Right ventricle myocardium superior (tissue), 1 donor: ENCODE data around the gene IL1RN. TPM values are rescaled to one million over a fixed set of nuclear protein-coding genes. Genes with fewer than 3 reads are reported as not detected.

Source experiments
- ATAC-seq: fragments of 200-7000 bp; cut with Tn5 transposase; one replicate; pipeline ENCODE4 v1.9.1; 2020; ENCODE audit warnings: mild to moderate bottlenecking; ENCODE audit not compliant: poor library complexity
- DNase-seq: peaks from one replicate; pipeline ENCODE4 v3.0.0-alpha.2; 2020
- intact Hi-C: fragments of 100-400 bp; cut with DNase I; formaldehyde crosslinking; loops from one replicate; pipeline ENCODE4 v1.11.2; 2022
- total RNA-seq: library from RNA; stranded (reverse); fragmentation: NEBNext Ultra II Directional; extraction: Animal tissue kit (Norgen Biotek cat#: 25700); gene quantifications from one replicate; pipeline ENCODE4 v1.2.1, GENCODE V29; 2021
- donor health status: DM: no; HTN: yes; CAD: no; lungs with severe emphysema.

IL1RN gene
- total RNA-seq, 1 donor from 2014 or later, result 0.51 TPM

- no peak for ATAC-seq
- DNase-seq, result no peak
- intact Hi-C loops, result no loop called here
These were observed 28.9 kb upstream of the IL1RN start for GRCh38 chr2:113098532-113098931.

DNA sequence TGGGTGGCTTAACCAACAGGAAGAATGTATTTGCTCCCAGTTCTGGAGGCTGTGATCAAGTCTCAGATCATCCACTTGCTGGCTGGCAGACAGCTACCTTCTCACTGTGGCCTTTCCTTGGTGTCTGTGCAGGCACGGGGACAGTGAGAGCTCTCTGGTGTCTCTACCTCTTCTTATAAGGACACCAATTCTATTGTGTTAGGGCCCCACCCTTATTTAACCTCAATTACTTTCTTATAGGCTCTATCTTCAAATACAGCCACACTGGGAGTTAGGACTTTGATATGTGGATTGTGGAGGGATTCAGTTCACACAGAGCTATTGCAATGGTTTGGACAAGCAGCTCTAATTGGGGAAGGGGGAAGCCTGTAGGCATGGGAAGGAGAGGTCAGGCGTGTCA, 25.3 kb upstream of the IL1RN start:
- DNase-seq, result no peak
- ATAC-seq, result no peak
- intact Hi-C loops, result no loop called here

GRCh38 chr2:113103277-113103676, 24.1 kb upstream of the IL1RN start:
- DNase-seq (no peak), ATAC-seq (no peak)
- intact Hi-C loops, result no loop called here

GRCh38 chr2:113104054-113104611, 23.3 kb upstream of the IL1RN start:
- no peak for DNase-seq
- intact Hi-C loops, result no loop called here
- ATAC-seq, result no peak

- ATAC-seq (no peak), DNase-seq (no peak)
- intact Hi-C loops, result no loop called here
These were observed 22.2 kb upstream of the IL1RN start for GRCh38 chr2:113105047-113105785.

DNA sequence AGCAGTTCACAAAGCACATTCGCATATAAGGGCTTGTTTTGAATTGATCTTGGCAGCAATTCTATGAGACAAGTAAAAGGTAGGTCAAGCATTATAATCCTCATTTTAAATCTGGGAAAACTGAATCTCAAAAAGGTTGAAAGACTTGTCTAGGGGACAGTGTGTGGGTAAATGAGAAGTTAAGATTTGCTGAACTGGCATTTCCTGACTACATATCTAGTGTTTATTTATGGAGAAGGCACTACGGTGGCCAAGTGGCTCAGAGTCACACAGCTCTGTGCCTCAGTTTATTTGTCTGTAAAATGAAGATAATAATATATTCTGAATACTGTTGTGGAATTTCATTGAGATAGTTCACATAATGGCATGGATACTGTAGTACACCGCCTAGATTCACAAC, 16.3 kb upstream of the IL1RN start:
- no peak for DNase-seq
- intact Hi-C loops, result no loop called here
- no peak for ATAC-seq

DNA sequence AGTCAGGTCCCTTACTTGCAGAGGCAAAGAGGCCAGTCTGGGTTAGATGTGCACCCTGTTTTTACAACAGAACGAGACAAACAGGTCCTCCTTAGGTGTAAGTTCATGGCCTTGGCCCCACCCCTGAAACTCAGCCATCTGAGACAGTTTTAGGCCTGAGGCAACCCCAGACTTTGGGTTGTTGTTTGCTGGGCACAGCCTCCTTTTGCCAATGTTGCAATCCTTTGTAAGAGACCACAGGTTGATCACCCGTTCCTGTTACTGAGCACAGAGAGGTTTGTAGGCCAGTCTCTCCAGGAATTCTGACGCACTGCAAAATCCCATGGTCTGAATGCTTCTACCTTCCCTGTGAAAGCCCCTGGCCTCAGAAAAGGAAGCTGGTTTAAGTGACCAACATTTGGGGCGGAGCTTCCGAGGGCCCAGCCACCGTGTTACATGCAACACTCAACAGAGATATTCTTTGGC, 15.5 kb upstream of the IL1RN start:
- no peak for ATAC-seq
- intact Hi-C loops, result no loop called here
- DNase-seq, result no peak

GRCh38 chr2:113112441-113112840, 15.0 kb upstream of the IL1RN start:
- intact Hi-C loops, result no loop called here
- no peak for DNase-seq
- ATAC-seq, result no peak

DNA sequence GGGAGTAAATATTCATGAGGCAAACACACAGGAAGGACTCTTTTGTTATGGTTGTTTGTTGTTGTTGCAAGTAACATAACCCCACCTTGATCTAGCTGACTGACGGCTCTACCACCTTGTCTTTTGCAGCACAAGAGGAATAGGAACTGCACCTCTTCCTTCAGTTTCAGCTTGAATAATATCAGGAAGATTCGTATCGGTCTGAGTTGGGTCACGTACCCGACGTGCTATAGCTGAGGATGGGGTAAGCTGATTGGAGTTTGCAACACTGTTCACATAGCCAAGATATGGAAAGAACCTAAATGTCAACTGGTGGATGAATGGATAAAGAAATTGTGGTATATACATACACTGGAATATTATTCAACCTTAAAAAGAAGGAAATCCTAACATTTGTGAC, 14.5 kb upstream of the IL1RN start:
- ATAC-seq (no peak), DNase-seq (no peak)
- intact Hi-C loops, result no loop called here

- ATAC-seq (no peak), DNase-seq (no peak)
- intact Hi-C loops, result no loop called here
These were observed 13.6 kb upstream of the IL1RN start for GRCh38 chr2:113113807-113114206.

DNA sequence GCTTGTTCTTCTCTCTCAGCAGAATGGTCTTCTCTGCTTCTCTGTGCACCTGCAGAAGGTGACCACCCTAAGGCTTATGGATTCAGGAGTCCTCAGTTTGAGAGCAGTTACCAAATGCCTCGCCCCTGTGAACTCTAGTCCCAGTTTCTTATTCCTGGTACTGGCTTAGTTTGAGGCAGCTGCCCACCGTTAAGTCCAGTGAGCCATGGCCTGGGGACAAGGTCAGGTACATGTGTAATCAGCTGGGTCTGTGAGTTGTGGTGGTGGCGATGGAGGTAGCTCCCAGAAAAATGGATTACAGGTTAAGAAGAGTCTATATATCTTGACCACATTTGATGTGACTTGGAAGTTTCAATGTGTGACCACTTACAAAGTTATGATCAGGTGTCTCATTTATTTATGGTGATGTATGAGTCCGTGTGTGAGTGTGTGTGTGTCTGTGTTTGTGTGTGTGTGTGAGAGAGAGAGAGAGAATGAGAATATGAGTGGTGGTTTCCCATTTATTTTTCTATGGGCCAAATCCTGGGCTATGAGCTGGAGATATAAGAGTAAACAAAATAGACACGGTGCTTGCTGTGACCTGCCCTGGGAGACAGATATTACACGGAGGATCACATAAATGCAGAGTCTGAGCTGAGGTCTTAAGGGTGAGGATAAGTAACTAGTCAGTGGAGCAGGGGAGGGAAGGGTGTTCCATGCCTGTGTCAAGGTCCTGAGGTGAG, 13.0 kb upstream of the IL1RN start:
- ATAC-seq (no peak), DNase-seq (no peak)
- intact Hi-C loops, result no loop called here

DNA sequence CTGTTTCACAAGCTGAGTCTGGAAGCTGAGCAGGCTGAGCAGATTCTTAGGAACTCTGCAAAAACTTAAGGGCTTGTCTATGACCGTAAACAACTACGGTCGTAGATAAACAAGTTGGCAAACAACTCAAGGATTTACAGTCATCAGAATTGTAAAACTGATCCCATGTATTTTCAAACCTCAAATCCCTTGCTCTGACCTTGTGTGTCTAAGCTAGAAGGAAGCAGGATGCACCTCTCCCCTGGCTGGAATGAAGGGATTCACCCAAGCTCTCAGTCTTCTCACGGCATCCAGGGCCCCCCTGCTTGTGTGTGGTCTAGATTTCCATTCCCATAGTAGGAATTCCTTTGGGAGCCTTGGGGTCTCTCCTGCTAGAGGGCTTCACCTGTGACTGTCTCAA, 12.4 kb upstream of the IL1RN start:
- DNase-seq (no peak), ATAC-seq (no peak)
- intact Hi-C loops, result no loop called here

GRCh38 chr2:113116100-113116958, 11.1 kb upstream of the IL1RN start:
- no peak for DNase-seq
- ATAC-seq, result no peak
- intact Hi-C loops, result no loop called here

- ATAC-seq (peak; percentile 45), DNase-seq (no peak)
- intact Hi-C loops, result no loop called here
These were observed 9.7 kb upstream of the IL1RN start for GRCh38 chr2:113117541-113118262.

GRCh38 chr2:113118263-113118657, 9.1 kb upstream of the IL1RN start:
- intact Hi-C loops, result no loop called here
- DNase-seq (no peak), ATAC-seq (no peak)

GRCh38 chr2:113119111-113119510, 8.3 kb upstream of the IL1RN start:
- ATAC-seq (no peak), DNase-seq (no peak)
- intact Hi-C loops, result no loop called here

GRCh38 chr2:113120861-113121260, 6.5 kb upstream of the IL1RN start:
- intact Hi-C loops, result no loop called here
- no peak for DNase-seq
- no peak for ATAC-seq

DNA sequence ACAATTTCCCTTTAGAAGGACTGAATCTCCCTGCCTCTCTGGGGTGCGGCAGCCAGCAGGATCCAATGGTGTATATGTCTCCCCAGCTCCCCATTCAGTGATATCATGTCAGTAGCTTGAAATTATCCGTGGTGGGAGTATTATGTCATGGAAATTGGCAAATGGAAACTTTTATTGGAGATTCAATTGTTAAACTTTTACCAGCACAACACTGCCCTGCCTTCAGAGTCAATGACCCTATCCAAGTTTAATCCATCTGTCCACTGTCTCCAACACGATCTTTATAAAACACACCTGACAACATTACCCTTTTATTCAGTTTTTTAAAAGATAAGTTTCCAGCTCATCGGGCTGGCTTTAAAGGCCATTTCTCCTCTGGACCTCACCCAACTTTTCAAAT, 5.0 kb upstream of the IL1RN start:
- intact Hi-C loops, result no loop called here
- no peak for DNase-seq
- ATAC-seq, result no peak

DNA sequence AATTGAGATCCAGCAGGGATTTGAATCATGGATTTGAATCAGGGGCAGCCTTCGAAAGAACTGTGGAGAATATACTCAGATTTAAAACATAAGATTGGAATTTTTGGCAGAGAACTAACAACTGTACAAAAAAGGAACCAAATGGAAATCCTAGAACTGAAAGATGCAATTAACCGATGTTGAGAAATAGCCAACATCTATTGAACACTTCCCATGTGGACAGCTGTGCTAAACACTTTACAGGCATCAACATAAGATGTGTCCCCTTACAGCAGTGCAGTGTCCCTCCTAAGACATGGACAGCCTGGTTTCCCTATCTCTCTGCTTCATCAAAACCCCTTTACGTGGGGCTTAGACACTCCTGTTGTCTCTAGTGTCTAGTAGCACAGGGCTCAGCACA, 3.7 kb upstream of the IL1RN start:
- intact Hi-C loops, result no loop called here
- ATAC-seq, result peak; percentile 46
- no peak for DNase-seq
